ENCODE results near the gene EIF4EBP2. TPM values are rescaled to one million over a fixed set of nuclear protein-coding genes. Genes with fewer than 3 reads are reported as not detected.

EIF4EBP2 gene
- total and polyA plus RNA-seq, 2 experiments from 2014 or later = 42.0 to 131 TPM

DNA sequence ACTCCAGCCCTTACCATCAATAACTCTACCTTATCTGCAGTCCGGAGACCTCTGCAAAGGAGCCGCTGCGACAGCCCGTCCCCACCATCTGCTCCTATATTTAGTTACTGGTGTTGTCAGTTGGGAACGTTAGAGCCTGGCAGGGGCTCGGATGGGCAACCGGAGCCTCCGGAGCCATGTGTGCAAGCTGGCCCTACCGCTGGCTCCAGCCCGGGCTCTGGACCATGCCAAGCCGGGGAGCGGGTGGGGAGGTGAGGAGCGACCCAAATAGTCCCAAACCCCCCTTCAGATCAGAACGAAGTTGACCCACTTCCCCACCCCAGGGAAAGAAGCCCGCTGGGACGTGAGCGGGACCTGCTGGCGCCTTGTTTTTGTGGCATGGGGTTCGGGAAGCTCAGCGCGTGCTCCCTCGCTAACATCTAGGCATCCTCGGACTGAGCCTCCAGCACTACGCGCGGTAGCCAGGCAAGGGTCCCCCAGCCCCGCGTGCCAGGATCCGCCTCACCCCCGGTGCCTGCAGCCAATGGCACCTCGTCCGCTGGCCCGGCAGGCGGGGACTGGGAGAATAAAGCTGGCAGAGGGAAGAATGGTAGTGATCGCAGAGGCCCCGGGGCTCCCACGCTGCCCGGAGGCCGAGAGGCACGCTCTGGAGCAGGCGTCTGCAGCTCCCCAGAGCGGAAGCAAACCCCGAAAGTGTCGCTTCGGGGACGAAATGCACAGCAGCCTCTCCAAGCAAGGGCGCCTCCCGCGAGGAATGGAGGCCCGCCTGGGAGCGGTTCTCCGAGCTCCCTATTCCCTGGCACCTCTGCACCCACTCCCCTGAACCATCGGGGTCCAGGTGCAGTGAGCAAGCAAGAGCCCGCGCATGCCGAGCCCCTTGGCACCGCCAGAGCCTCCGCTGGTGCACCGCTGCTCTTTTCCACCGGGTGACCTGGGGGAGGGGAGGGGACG is 22.2 kb upstream of the EIF4EBP2 start:
- Mint-ChIP-seq H3K27ac (no peak overlapping the region; the same call in 1 of the 2 replicates), H3K4me3 (peak overlapping the region; percentile 87), H3K9me3 (peaks cover 2% of the 10 kb centered on the region; the same call in 1 of the 3 replicates), H3K36me3 (ENCODE audit: low read depth) (peaks cover 4% of the 10 kb centered on the region; the same call in 2 of the 3 replicates), H3K27me3 (ENCODE audit: insufficient read depth, low read depth, poor library complexity) (peaks cover 30% of the 10 kb centered on the region), H3K4me1 (peaks cover 36% of the 10 kb centered on the region)
- Histone ChIP-seq H3F3A (replicated peaks; ENCODE audit: low read depth) (peaks cover 23% of the 10 kb centered on the region), H3K4me3 (peak overlapping the region; percentile 89), H3K4me2 (peak overlapping the region; percentile 97), H3K79me2 (replicated peaks; ENCODE audit: insufficient read depth) (peaks cover 21% of the 10 kb centered on the region), H3K36me3 (ENCODE audit: insufficient read depth) (no peaks in the 10 kb centered on the region), H3K4me1 (ENCODE audit: insufficient read depth) (peaks cover 18% of the 10 kb centered on the region; the same call in 1 of the 2 replicates), H3K9me2 (ENCODE audit: insufficient read depth) (no peaks in the 10 kb centered on the region), H4K20me1 (replicated peaks; ENCODE audit: insufficient read depth) (peaks cover 14% of the 10 kb centered on the region), H2AFZ (peak overlapping the region; percentile 96), H3K27ac (ENCODE audit: low read depth) (peak overlapping the region; percentile 72; the same call in 1 of the 2 replicates), H3K27me3 (ENCODE audit: insufficient read depth) (peaks cover 13% of the 10 kb centered on the region)
- DNase-seq (ENCODE audit: low spot score) = peak; percentile 75
- peak; percentile 63 for ATAC-seq
- TF ChIP-seq POLR2AphosphoS5 (IDR thresholded peaks at IDR 0.05; ENCODE audit: low read depth) = no peak
- TF ChIP-seq NANOG (IDR thresholded peaks at IDR 0.05; ENCODE audit: borderline replicate concordance) = no peak
- TF ChIP-seq ETS1 (IDR thresholded peaks at IDR 0.05) = no peak
- TF ChIP-seq CREB1 (CRISPR knock-in tag; IDR thresholded peaks at IDR 0.05; ENCODE audit: low read depth) = no peak
- no peak for TF ChIP-seq REST (IDR thresholded peaks at IDR 0.05; ENCODE audit: unreplicated experiment)
- no peak for TF ChIP-seq CTCF (conservative IDR thresholded peaks at IDR 0.05; ENCODE audit: low read depth in 2 of 2)
- TF ChIP-seq JUNB (IDR thresholded peaks at IDR 0.05; ENCODE audit: unreplicated experiment) = no peak
- TF ChIP-seq EZH2phosphoT487 (IDR thresholded peaks at IDR 0.05; ENCODE audit: unreplicated experiment) = no peak
- TF ChIP-seq ZNF331 (CRISPR knock-in tag; IDR thresholded peaks at IDR 0.05; ENCODE audit: low read depth) = no peak
- TF ChIP-seq EZH2 (IDR thresholded peaks at IDR 0.05; ENCODE audit: low read depth, unreplicated experiment) = no peak
- TF ChIP-seq ZNF114 (CRISPR knock-in tag; IDR thresholded peaks at IDR 0.05) = no peak
- TF ChIP-seq STAT1 (IDR thresholded peaks at IDR 0.05; ENCODE audit: unreplicated experiment) = no peak
- no peak for TF ChIP-seq ZNF462 (CRISPR knock-in tag; IDR thresholded peaks at IDR 0.05)
